NCI-H2227 (cell line): ENCODE results near the gene FBLN1.
"Not testable (repeated sequence)": the region's sequence is repeated elsewhere in the genome, so short reads cannot be mapped to it uniquely, and the experiment has no call there.

Experiments
- DNase-seq: peaks from one replicate; lab custom pipeline; 2025; ENCODE audit not compliant: unreplicated experiment; lab: John Stamatoyannopoulos, UW

FBLN1 gene

DNA sequence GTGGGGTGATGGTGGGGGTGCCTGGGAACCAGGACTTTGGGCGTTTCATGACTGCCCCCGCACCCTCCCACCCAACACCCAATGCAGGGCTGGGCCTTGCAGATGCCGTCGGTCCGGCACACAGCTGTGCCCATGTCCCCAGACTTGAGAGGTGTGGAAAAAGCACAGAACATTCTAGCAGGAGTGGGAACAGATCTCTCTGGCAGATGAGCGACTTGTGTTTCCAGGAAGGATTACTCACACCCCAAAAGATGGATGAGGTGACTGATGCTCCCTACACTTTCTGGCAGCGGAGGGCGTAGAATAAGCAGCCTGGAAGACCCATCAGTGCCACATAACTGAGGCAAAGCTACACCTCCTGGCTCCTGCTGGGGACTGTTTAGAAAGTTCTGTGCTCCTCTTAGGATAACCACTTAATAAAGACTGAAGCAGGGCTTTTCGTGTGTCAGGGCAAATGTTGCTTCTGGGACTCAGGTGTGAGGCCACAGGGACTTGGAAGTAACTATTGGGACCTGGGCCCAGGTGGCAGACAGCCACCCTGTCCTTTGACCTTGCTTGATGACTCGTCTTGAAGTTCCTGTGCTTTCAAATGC, 24.2 kb downstream of the FBLN1 start:
- no peak for DNase-seq

DNA sequence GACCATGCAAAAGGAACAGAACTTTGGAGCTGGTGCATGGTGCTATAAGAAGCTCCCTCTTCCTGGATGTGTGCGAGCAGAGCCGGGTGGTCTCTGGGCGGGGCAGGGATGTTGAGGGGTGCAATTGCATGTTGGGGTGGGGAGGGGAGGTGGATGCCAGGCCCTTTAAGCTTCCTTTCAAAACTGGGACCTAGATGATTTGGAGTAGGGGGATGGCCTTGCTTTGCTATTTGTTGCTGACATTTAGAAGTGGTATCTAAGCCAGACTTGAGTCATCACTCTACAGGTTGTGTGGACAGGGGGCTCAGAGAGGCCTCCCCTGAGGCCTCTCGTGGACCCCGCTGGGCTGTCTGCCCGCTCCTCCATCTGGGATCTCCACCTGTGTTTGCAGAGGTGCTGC, 24.8 kb downstream of the FBLN1 start:
- no peak for DNase-seq

DNA sequence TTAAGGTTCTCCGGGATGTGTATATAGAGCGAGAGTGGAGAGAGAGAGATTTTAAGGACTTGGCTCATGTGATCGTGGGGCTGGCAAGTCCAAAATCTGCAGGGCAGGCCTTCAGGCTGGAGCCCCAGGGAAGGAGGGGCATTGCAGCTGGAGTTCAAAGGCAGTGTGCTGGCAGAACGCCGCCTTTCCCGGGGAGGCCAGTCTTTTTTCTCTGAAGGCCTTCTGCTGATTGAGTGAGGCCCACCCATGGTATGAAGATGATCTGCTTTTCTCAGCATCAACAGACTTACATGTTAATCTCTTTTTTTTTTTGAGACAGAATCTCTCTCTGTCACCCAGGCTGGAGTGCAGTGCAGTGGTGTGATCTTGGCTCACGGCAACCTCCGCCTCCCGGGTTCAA, 25.4 kb downstream of the FBLN1 start:
- DNase-seq = no peak

DNA sequence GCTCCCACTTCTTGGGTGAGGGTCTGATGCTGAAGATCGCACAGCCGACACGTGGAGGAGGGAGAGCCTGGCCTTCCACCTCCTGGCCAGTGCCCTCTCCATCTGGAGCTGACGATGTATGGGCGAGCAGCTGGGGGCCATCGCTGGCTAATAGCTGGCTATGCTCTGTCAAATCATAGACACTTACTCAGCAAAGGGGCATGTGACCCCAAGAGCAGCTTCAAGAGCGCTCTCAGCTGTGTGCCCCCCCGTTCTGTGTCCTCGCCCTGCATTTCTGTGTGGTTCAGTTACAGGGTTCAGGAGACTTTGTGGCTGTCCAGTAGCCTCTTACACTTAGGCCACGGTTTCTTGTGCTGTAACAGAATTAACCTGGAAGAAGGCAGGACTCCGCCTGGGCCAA, 26.4 kb downstream of the FBLN1 start:
- no peak for DNase-seq

DNA sequence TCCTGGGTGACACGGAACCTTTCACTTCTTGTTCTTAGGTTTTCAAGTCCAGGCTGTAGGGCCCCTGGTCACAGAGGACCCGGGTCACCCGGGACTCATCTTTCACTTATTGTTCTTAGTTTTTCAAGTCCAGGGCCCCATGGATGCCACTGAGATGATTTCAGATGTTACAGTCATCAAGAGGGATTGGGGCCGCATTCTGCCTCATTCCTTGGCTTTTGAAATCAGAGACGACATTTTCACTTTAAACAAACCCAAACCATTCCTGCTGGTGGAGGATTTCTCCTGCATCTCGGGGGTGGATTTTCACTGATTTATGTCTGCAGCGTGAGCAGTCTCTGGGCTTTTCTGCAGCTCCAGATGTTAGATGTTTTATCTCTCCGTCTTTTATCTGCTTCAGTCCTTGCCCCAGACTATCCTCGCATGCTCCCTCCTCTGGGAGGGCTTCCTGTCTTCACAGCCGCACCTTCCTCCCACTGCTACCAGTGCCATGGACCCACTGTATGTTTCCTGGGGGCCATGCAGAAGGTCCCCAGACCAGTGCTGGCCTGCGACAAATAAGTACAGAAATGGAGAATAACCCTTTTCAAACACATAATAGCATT, 27.4 kb downstream of the FBLN1 start:
- no peak for DNase-seq

DNA sequence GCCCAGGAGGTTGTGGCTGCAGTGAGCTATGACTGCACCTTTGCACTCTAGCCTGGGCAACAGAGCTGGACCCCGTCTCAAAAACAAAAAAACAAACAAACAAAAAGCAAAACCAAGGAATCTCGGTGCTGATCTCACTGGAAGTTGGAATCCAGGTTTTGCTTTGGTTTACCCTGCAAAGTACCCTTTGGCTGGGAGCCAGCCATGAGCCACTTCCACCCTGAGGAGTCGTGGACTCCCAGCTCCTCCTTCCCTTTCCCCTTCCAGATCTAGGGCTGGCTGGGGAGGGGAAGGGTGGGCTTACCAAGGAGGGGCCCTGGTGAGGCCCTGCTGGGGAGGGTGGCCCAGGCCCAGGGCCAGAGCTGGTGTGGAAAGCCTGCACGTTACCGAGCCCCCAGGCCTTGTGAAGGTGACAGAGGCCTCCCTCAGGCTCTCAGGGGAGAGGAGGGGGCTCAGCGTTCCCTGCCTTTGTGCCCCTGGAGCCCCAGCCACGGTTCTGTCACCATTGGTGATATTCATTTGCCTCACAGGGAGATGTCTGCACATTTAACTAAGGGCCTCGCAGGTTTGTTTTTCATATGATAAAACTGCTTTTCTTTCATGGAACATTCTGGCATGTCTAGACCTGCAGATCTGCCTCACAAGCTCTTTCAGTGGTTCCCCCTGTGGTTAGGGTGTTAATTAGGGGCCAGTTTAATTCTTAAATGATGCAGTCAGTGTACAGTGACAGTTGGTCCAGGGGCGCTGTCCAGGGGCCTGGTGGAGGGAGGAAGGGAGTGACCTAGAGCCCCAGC, 29.0 kb downstream of the FBLN1 start:
- peak; percentile 15 for DNase-seq

DNA sequence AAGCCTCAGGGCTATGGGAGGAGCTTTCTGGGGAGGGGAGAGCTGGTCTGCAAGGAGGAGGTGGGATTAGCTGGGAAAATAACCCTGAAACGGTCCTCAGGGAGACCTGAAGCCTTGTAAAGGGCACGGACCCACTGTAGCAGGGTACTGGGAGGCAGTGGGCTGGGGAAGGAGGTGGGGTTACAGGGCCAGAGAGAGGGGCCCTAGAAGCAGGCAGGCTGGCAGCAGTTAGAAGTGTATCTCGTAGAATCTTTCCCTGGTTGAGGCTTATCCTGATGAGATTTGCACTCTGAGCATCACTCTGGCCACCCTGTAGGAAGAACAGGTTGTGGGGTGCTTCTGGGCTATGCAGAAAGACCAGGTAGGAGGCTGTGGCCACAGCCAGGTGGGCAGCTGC, 29.6 kb downstream of the FBLN1 start:
- no peak for DNase-seq

DNA sequence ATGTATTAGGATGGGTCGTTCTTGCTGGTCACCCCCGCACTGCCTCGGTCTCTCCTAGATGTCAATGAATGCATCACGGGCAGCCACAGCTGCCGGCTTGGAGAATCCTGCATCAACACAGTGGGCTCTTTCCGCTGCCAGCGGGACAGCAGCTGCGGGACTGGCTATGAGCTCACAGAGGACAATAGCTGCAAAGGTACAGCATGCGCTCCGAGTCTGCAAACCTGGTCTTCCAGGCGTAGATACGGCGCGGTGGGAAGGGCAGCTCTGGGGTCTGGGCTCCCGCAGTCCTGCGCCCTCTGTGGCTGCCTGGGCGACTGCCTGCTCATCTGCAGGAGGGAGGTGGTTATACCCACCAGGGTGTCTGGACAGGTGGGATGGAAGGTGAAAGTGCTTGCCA, 31.0 kb downstream of the FBLN1 start:
- no peak for DNase-seq

DNA sequence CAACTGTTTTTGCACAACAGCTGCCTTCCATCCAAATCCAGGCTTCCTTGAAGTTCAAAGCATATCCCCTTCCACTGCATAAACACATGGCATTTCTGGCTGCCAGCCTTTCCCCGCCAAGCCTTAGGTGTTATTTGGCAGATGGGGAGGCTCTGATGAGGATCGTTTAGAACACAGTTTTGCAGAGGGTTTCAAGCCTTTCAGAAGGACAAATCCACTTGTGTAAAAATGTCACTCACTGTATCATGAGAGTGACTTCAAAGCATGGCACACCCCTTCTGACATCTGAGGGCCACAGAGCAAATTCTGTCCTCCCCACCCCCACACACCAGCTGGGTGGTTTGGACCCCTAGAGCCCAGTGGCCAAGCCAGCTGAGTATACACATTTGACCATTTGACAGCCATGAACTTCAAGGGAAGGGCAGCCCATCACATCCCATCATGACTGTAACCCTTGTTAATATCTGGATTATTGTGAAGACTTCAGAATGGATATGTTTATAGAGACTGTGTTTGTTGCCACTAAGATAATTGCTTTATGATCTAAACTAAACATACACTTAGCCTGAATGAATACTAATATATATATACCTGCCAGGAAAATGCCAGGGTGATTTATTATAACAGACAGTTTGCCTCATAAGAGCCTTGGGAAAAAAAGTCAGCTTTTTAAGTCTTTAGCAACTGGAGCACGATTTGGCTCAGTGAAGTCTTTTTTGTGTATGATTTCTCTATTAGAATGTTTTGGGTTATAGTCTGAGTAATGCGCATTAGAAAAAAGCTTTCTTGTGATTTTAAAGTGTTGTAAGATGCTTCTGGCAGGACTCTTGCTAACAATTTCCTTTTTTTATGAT, 31.9 kb downstream of the FBLN1 start:
- no peak for DNase-seq

DNA sequence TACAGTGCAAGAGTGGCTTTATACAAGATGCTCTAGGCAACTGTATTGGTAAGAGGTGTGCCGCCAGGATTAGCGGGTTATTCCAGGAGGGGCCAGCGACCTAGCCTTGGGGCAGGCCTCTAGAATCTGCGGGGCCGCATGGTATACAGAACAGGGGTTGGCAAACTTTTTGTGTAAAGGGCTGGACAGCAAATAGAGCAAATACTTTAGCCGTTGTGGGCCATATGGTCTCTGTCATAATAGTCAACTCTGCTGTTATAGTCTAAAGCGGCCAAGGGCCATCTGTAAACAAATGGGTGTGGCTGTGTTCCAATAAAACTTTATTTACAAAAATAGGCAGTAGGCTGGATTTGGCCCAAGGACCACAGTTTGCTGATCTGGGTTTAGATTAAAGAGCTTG, 32.6 kb downstream of the FBLN1 start:
- DNase-seq = no peak

DNA sequence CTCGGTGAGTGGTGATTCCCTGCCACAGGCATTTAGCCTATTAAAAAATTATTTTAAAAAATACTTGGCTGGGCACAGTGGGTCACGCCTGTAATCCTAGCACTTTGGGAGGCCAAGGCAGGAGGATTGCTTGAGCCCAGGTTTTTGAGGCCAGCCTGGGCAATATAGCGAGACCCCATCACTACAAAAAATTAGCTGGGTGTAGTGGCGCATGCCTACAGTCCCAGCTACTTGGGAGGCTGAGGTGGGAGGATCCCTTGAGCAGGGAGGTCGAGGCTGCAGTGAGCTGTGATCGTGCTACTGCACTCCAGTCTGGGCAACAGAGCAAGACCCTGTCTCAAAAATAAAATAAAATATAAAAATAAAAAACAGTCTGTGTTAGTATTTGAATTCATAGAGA, 33.2 kb downstream of the FBLN1 start:
- DNase-seq = not testable (repeated sequence)

DNA sequence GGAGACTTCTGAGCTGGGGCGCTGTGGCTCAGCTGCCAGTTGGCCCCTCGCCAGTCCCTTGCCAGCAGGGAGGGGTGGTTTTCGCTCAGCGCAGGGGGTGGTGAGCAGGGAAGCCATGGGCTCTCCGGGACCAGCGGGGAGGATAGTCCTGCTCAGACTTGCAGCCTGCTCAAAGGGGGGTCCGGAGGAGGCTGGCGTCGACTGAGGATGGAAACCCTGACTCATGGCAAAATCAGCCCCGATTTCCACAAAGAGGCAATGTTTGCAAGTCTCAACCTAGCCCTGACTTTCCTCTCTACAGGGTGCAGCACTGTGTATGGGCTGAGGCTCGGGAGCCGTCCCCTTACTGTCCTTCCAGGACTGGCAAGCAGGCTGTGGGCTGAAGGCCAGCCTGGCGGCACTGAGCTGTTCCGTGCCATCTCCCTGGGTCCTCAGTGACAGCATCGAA, 35.1 kb downstream of the FBLN1 start:
- no peak for DNase-seq

DNA sequence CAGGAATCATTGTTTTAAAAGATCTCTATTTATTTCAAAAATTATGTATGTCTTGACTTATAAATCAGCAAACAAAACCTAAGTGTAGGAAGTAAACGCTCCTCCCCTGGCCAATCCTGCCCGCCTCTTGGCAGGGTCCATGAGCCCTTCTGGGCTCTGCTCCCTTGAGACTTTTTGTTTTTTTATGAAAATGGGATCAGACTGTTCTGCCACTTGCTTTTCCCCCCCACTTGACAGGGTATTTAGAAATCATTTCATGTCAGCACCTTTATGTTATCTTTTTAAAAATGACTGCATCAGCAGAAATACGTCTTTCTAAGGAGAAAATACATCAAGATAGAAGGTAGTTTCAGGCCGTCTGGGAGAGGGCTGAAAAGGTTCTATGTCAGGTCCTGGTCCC, 35.6 kb downstream of the FBLN1 start:
- no peak for DNase-seq

DNA sequence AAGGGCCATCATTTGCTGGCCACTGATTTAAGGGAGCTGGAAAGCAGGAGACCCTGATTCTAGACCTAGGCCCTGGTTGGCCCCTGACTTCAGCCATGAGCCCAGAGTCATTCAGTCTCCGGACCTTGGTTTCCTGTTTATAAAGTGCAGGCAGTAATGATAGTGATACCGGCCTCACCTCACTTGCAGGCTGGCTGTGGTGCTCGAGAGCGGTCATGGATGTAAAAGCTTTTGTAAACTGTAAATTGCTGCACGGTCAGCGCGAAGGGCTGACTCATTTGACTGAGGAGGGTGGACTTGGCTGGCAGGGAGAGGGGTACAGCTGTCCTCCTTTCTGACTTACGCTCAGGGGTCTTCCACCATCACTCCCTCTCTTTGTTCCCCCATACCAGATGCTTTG, 37.4 kb downstream of the FBLN1 start:
- no peak for DNase-seq

DNA sequence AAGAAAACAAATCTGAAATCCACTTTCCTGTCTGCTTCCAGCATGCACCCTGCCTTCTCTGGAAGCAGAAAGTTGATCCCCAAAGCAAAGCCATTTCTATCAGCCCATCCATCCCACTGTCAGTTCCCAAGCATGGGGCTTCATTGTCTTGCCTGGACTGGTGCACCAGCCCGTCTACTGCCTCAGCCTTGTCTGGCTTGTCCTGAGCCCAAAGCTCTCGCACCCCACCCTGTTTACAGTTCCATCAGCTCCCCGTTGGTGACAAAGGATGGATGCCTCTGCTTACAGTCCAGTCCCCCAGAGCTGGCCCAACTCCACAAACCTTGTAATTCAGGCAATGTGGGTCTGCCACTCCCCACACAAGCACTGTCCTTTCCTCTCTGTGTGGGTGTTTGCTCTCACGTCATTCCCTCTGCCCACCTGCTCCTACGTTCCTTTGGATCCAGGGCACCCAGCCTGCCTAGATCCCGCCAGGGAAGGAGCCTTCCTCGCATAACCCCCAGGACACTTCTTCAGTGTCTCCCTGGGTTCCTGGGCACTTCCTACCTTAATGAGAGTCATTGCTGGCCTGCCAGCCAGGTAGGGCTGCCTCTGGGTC, 38.8 kb downstream of the FBLN1 start:
- no peak for DNase-seq

DNA sequence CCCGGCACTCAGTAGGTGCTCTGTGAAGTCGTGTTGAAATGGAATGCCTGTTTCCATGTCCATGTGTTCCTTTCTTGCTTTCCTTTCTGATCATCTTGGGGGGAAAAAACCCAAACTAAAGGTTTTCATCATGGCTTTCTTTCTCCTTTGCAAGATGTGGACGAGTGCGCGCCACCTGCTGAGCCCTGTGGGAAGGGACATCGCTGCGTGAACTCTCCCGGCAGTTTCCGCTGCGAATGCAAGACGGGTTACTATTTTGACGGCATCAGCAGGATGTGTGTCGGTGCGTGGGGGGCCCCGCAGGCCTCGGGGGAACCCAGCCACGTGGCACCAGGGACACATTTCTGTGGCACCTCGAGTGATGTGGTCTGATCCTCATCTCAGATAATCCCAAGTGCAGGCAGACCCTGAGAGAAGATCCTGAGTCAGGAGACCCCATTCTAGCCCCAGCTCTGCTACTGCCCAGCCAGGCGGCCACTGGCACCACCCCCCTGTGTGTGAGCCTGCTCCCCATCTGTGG, 39.4 kb downstream of the FBLN1 start:
- DNase-seq = no peak

DNA sequence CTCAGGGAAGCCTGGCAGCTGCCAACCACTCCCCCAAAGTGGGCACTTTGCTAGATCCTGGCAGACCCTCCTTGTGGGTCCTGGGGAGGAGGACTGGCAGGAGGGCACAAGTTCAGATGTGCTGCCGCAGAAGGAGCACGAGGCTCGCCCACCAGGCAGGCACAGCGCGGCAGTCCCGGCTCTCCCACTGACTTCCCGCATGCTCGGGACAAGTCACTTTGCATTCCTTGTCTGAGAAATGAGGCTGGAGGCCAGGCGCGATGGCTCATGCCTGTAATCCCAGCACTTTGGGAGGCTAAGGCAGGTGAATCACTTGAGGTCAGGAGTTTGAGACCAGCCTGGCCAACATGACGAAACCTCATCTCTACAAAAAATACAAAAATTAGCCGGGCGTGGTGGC, 40.1 kb downstream of the FBLN1 start:
- not testable (repeated sequence) for DNase-seq

DNA sequence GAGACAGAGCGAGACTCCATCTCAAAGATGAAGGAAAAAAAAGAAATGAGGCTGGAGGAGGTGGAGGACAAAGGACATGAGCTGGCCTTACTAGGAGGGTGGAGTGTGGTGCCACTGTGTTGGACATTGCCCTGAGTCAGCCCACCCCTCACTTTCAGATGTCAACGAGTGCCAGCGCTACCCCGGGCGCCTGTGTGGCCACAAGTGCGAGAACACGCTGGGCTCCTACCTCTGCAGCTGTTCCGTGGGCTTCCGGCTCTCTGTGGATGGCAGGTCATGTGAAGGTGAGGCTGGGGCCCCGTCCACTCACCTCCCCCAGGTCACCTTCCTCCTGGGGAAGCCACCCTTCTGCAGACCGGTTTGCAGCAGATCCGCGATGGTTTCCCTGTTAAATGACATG, 40.6 kb downstream of the FBLN1 start:
- DNase-seq = no peak

DNA sequence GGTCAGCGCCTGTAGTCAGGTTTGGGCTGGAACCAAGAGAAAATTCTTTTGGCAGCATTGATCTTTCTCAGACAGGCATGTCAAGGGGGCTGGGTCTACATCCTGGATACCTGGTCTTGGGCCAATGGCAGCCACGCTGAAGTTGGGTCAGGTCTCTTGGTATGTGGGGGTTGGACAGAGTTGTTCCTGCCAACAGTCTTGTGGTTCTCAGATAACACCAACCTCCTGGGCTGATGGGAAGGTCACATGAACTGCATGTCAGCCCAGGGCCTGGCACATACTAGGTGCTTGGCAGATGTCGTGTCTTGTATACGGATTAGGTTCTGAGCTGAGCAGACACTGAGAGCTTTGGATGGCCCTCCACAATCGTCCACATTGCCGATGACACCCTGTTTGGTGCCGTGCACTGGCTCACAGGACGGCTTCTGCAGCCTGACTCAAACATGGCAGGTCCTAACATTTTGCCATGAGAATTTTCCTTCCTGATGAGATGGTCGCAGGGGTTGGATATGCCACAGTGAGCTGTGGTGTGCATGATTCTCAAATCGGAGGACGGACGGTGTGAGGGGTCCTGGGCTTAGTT, 42.0 kb downstream of the FBLN1 start:
- DNase-seq = no peak

DNA sequence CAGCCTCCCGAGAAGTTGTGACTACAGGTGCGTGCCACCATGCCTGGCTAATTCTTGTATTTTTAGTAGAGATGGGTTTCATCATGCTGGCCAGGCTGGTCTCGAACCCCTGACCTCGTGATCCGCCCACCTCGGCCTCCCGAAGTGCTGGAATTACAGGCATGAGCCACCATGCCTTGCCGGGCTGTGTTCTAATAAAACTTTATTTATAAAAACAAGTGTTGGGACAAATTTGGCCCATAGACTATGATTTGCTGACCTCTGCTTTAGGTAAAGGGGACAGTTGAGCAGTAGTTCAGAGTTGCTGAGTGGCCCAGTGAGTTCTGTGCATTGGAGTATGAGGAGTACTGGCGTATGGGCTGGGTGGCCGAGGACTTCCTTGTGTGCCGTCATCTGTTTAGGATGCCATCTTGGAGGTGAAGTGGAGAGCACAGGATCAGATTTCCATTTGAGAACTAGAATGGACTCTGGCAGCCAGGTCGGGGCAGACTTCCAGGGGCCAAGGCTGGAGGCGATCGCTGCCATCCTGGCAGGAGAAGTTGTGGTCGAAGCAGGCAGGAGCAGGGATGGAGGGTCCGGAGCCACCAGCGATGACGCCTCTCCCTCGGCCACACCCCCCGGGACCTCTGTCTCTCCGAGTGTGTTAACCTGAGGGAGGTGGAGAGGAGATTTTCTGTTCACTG, 43.8 kb downstream of the FBLN1 start:
- DNase-seq = no peak
